PC-3 (cell line): ENCODE data around the gene NFIX.

Experiments used
- EZH2 ChIP-seq: fragments of 300-600 bp; sonication (generic); IDR thresholded peaks from one replicate; pipeline ENCODE4 v1.6.1; 2017; ENCODE audit warnings: antibody characterized with exemption, mild to moderate bottlenecking, low read length; ENCODE audit not compliant: unreplicated experiment
- TF ChIP-seq, protein P1 (sequence below): fragments of 300-600 bp; sonication (generic); conservative IDR thresholded peaks from 2 replicates; pipeline ENCODE4 v1.5.1; 2017; ENCODE audit warnings: antibody characterized with exemption, low read depth, mild to moderate bottlenecking, low read length

DNA sequence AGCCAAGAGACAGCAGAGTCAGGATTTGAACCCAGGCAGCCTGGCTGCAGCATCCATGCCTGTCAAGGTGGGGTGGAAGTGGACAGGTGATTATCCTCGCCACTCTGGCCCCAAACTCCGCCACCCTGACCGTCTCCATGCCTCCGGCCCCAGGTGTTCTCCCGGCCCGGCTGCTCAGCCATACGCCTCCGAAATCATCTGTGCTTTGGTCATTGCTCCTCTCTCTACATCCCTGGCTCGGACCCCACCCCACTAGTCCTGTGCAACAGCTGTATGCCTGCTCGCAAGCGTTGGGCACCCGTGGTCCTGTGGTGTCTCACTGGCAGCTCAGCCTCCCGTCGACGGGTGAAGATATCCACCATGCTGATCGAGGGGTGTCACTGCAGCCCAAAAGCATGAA is 22.0 kb upstream of the NFIX start:
- TF ChIP-seq EZH2: no peak
- TF ChIP-seq, protein P1, sequence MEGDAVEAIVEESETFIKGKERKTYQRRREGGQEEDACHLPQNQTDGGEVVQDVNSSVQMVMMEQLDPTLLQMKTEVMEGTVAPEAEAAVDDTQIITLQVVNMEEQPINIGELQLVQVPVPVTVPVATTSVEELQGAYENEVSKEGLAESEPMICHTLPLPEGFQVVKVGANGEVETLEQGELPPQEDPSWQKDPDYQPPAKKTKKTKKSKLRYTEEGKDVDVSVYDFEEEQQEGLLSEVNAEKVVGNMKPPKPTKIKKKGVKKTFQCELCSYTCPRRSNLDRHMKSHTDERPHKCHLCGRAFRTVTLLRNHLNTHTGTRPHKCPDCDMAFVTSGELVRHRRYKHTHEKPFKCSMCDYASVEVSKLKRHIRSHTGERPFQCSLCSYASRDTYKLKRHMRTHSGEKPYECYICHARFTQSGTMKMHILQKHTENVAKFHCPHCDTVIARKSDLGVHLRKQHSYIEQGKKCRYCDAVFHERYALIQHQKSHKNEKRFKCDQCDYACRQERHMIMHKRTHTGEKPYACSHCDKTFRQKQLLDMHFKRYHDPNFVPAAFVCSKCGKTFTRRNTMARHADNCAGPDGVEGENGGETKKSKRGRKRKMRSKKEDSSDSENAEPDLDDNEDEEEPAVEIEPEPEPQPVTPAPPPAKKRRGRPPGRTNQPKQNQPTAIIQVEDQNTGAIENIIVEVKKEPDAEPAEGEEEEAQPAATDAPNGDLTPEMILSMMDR: no peak
